HepG2 (cell line): ENCODE measurements around the gene ZNRD2. TPM values are rescaled to one million over a fixed set of nuclear protein-coding genes. Genes with fewer than 3 reads are reported as not detected.

Experiments
- EED ChIP-seq: sonication (generic); formaldehyde crosslinking; IDR thresholded peaks from 2 replicates; pipeline ENCODE4 v1.5.0; 2020; ENCODE audit warnings: mild to moderate bottlenecking, missing genetic modification reagents
- MEF2D ChIP-seq: sonication (generic); formaldehyde crosslinking; IDR thresholded peaks from 2 replicates; pipeline ENCODE4 v1.5.1; 2020; ENCODE audit warnings: mild to moderate bottlenecking, missing genetic modification reagents
- MTA3 ChIP-seq: sonication (generic); formaldehyde crosslinking; IDR thresholded peaks from 2 replicates; pipeline ENCODE4 v1.4.0; 2020; ENCODE audit warnings: missing genetic modification reagents
- PCBP1 ChIP-seq: fragments of 200-400 bp; formaldehyde crosslinking; IDR thresholded peaks from 2 replicates; pipeline ENCODE4 v1.6.1; 2017; ENCODE audit warnings: mild to moderate bottlenecking, low read depth, low read length, borderline replicate concordance
- TEAD2 ChIP-seq: sonication (generic); formaldehyde crosslinking; IDR thresholded peaks from 2 replicates; pipeline ENCODE4 v1.9.0; 2021; ENCODE audit warnings: missing genetic modification reagents
- TGIF2 ChIP-seq: IDR thresholded peaks from 2 replicates; pipeline ENCODE4 v1.6.1; 2016; ENCODE audit warnings: control low read depth, missing compliant biosample characterization
- TSC22D2 ChIP-seq: sonication (generic); formaldehyde crosslinking; IDR thresholded peaks from 2 replicates; pipeline ENCODE4 v1.5.1; 2020; ENCODE audit warnings: missing genetic modification reagents, mild to moderate bottlenecking, borderline replicate concordance
- ZFP41 ChIP-seq: sonication (generic); formaldehyde crosslinking; IDR thresholded peaks from 2 replicates; pipeline ENCODE4 v1.4.0; 2020; ENCODE audit warnings: mild to moderate bottlenecking, missing genetic modification reagents, borderline replicate concordance
- polyA plus RNA-seq, 8 experiments: library from polyadenylated mRNA; depleted of rRNA in 3 of 8; stranded (reverse) in 7 of 8; unstranded in 1 of 8; fragments of >200 nt; fragmentation: Illumina TruSeq in 4 of 8; extraction: Trizol in 4 of 8; gene quantifications; 2 replicates each; pipeline versions ENCODE4 v1.2.1 to v1.2.3, GENCODE V29; 2011 to 2016; ENCODE audit warnings: low read depth in 4 of 8, missing spikeins in 1 of 8, mixed read lengths in 1 of 8; ENCODE audit not compliant: insufficient read depth in 1 of 8
- total RNA-seq, 5 experiments: library from RNA; depleted of rRNA; stranded (reverse); fragments of >200 nt; fragmentation: Illumina TruSeq; extraction: Trizol; gene quantifications; 2 replicates each; pipeline ENCODE4 v1.2.3, GENCODE V29; 2016; ENCODE audit warnings: low read depth in 1 of 5
- TF ChIP-seq, protein P1 (sequence below): IDR thresholded peaks from 2 replicates; pipeline ENCODE4 v1.6.1; 2016; ENCODE audit warnings: missing biosample characterization, missing genetic modification reagents, low read depth
- TF ChIP-seq, protein P2 (sequence below): sonication (generic); formaldehyde crosslinking; conservative IDR thresholded peaks from 2 replicates; pipeline ENCODE4 v1.4.0; 2020; ENCODE audit warnings: missing genetic modification reagents
- TF ChIP-seq, protein P3 (sequence below): IDR thresholded peaks from 2 replicates; pipeline ENCODE4 v1.6.1; 2012; ENCODE audit warnings: inconsistent platforms
- TF ChIP-seq, protein P4 (sequence below): sonication (generic); formaldehyde crosslinking; IDR thresholded peaks from 2 replicates; pipeline ENCODE4 v1.8.1; 2023; ENCODE audit warnings: missing genetic modification reagents, inconsistent platforms, borderline replicate concordance

ZNRD2 gene
- total and polyA plus RNA-seq, 2 of the 13 experiments (the other 11 are each of a cell fraction or from before 2014, with no cell fraction given): 29.2 to 34.0 TPM

DNA sequence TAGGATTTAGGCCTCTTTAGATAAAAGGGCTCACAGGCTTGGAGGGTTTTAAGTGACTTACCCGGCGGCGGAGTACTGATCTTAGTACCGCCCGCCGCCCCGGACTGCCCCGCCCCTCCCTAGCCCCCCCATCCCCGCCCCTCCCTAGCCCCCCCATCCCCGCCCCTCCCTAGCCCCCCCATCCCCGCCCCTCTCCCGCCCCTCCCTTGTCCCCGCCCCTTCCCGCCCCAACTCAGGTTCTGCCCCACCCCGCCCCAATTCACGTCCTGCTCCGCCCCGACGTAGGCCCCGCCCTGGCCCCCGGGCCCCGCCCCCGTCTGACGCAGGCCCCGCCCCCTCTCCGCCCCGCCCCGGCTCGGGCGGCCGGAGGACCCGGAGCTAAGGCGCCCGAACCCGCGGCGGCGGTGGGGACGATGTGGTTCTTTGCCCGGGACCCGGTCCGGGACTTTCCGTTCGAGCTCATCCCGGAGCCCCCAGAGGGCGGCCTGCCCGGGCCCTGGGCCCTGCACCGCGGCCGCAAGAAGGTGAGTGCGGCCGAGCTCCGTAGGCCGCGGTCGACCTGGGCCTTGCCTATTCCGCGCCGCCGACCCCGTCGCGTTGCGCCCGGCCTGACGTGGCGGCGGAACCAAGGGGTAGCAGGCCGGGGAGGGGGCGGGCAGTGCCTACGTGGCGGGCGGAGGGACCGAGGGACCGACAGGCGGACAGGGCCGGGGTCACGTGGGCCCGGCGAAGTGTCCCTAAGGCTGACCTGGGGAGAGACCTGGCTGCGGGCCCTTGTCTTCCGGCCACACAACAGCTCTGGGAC is 45.3 kb upstream of the ZNRD2 start, which contains the start of gene SCYL1 (continued):
- no peak for TF ChIP-seq TEAD2 (CRISPR knock-in tag)
- no peak for TF ChIP-seq PCBP1
- TF ChIP-seq, protein P1, sequence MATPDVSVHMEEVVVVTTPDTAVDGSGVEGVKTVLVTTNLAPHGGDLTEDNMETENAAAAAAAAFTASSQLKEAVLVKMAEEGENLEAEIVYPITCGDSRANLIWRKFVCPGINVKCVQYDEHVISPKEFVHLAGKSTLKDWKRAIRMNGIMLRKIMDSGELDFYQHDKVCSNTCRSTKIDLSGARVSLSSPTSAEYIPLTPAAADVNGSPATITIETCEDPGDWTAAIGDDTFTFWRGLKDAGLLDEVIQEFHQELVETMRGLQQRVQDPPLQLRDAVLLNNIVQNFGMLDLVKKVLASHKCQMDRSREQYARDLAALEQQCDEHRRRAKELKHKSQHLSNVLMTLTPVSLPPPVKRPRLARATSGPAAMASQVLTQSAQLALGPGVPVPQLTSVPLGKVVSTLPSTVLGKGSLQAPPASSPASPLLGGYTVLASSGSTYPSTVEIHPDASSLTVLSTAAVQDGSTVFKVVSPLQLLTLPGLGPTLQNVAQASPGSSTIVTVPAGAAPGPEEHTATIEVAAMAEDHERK (CRISPR knock-in tag): no peak
- no peak for TF ChIP-seq MTA3 (CRISPR knock-in tag)
- TF ChIP-seq, protein P2, sequence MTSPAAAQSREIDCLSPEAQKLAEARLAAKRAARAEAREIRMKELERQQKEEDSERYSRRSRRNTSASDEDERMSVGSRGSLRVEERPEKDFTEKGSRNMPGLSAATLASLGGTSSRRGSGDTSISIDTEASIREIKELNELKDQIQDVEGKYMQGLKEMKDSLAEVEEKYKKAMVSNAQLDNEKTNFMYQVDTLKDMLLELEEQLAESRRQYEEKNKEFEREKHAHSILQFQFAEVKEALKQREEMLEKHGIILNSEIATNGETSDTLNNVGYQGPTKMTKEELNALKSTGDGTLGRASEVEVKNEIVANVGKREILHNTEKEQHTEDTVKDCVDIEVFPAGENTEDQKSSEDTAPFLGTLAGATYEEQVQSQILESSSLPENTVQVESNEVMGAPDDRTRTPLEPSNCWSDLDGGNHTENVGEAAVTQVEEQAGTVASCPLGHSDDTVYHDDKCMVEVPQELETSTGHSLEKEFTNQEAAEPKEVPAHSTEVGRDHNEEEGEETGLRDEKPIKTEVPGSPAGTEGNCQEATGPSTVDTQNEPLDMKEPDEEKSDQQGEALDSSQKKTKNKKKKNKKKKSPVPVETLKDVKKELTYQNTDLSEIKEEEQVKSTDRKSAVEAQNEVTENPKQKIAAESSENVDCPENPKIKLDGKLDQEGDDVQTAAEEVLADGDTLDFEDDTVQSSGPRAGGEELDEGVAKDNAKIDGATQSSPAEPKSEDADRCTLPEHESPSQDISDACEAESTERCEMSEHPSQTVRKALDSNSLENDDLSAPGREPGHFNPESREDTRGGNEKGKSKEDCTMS (CRISPR knock-in tag): no peak
- TF ChIP-seq, protein P3, sequence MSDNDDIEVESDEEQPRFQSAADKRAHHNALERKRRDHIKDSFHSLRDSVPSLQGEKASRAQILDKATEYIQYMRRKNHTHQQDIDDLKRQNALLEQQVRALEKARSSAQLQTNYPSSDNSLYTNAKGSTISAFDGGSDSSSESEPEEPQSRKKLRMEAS: peak; percentile 53
- TF ChIP-seq, protein P4, sequence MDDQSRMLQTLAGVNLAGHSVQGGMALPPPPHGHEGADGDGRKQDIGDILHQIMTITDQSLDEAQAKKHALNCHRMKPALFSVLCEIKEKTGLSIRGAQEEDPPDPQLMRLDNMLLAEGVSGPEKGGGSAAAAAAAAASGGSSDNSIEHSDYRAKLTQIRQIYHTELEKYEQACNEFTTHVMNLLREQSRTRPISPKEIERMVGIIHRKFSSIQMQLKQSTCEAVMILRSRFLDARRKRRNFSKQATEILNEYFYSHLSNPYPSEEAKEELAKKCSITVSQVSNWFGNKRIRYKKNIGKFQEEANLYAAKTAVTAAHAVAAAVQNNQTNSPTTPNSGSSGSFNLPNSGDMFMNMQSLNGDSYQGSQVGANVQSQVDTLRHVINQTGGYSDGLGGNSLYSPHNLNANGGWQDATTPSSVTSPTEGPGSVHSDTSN (CRISPR knock-in tag): no peak
- TF ChIP-seq TSC22D2 (CRISPR knock-in tag): no peak
- peak; percentile 93 for TF ChIP-seq EED (CRISPR knock-in tag)
- TF ChIP-seq ZFP41 (CRISPR knock-in tag): no peak
- TF ChIP-seq MEF2D (CRISPR knock-in tag): no peak
- TF ChIP-seq TGIF2: no peak
